GM23338 (cell line): ENCODE data around the gene C11orf24. TPM values are rescaled to one million over a fixed set of nuclear protein-coding genes. Genes with fewer than 3 reads are reported as not detected.

Experiments used
- ATAC-seq: fragments of 200-7000 bp; cut with Tn5 transposase; 3 replicates; pipeline ENCODE4 v1.9.1; 2020
- DNase-seq: peaks from one replicate; pipeline ENCODE4 v3.0.0-alpha.2; 2015; ENCODE audit warnings: low spot score
- H2AFZ ChIP-seq: fragments of 200-600 bp; sonication (generic); 2 replicates; pipeline ENCODE4 v1.8.0; 2016; ENCODE audit warnings: antibody characterized with exemption, mild to moderate bottlenecking, moderate library complexity
- H3F3A ChIP-seq: fragments of 200-600 bp; sonication (generic); replicated peaks from 2 replicates; pipeline ENCODE4 v1.8.0; 2017; ENCODE audit warnings: antibody characterized with exemption, mixed run types, low read depth
- H3K27ac ChIP-seq: fragments of 200-600 bp; sonication (generic); 2 replicates; pipeline ENCODE4 v1.6.1; 2016; ENCODE audit warnings: low read depth
- H3K27me3 ChIP-seq: fragments of 200-600 bp; sonication (generic); 2 replicates; pipeline ENCODE4 v1.8.0; 2016; ENCODE audit warnings: mild to moderate bottlenecking, mixed run types, moderate library complexity; ENCODE audit not compliant: insufficient read depth
- H3K36me3 ChIP-seq: fragments of 200-600 bp; sonication (generic); 2 replicates; pipeline ENCODE4 v1.8.0; 2016; ENCODE audit warnings: mild to moderate bottlenecking; ENCODE audit not compliant: insufficient read depth
- H3K4me1 ChIP-seq: fragments of 200-600 bp; sonication (generic); 2 replicates; pipeline ENCODE4 v1.8.0; 2016; ENCODE audit warnings: mild to moderate bottlenecking, moderate library complexity; ENCODE audit not compliant: insufficient read depth
- H3K4me2 ChIP-seq: fragments of 200-600 bp; sonication (generic); 2 replicates; pipeline ENCODE4 v1.7.1; 2017; ENCODE audit warnings: mixed run types
- H3K4me3 ChIP-seq: fragments of 200-600 bp; sonication (generic); 2 replicates; pipeline ENCODE4 v1.6.1; 2016; ENCODE audit warnings: mixed run types
- H3K79me2 ChIP-seq: fragments of 200-600 bp; sonication (generic); replicated peaks from 2 replicates; pipeline ENCODE4 v1.8.0; 2017; ENCODE audit warnings: mild to moderate bottlenecking; ENCODE audit not compliant: insufficient read depth
- H3K9me2 ChIP-seq: fragments of 200-600 bp; sonication (generic); 2 replicates; pipeline ENCODE4 v1.8.0; 2017; ENCODE audit not compliant: insufficient read depth
- H4K20me1 ChIP-seq: fragments of 200-600 bp; sonication (generic); replicated peaks from 2 replicates; pipeline ENCODE4 v1.8.0; 2017; ENCODE audit warnings: mild to moderate bottlenecking; ENCODE audit not compliant: insufficient read depth
- H3K27ac Mint-ChIP-seq: 2 replicates; pipeline ENCODE4 v1.8.0; 2020; ENCODE audit warnings: inconsistent platforms, mild to moderate bottlenecking, moderate library complexity, mixed read lengths
- H3K27me3 Mint-ChIP-seq: 3 replicates; pipeline ENCODE4 v1.8.0; 2022; ENCODE audit warnings: low read depth, mild to moderate bottlenecking, moderate library complexity, mixed read lengths, inconsistent platforms; ENCODE audit not compliant: insufficient read depth, poor library complexity
- H3K36me3 Mint-ChIP-seq: 3 replicates; pipeline ENCODE4 v1.8.0; 2021; ENCODE audit warnings: low read depth, mild to moderate bottlenecking, inconsistent platforms, moderate library complexity, mixed read lengths
- H3K4me1 Mint-ChIP-seq: 3 replicates; pipeline ENCODE4 v1.8.0; 2020; ENCODE audit warnings: mild to moderate bottlenecking, inconsistent platforms, mixed read lengths
- H3K4me3 Mint-ChIP-seq: 3 replicates; pipeline ENCODE4 v1.8.0; 2021; ENCODE audit warnings: moderate library complexity, mild to moderate bottlenecking, inconsistent platforms, mixed read lengths
- H3K9me3 Mint-ChIP-seq: 3 replicates; pipeline ENCODE4 v1.8.0; 2020; ENCODE audit warnings: moderate library complexity, mild to moderate bottlenecking, inconsistent platforms, mixed read lengths
- CREB1 ChIP-seq: fragments of 250-450 bp; sonication (Bioruptor Pico); IDR thresholded peaks from 2 replicates; pipeline ENCODE4 v1.5.0; 2020; ENCODE audit warnings: low read depth, mild to moderate bottlenecking, moderate library complexity
- EZH2 ChIP-seq: fragments of 200-600 bp; sonication (generic); IDR thresholded peaks from one replicate; pipeline ENCODE4 v1.8.0; 2017; ENCODE audit warnings: antibody characterized with exemption, mild to moderate bottlenecking, low read depth; ENCODE audit not compliant: unreplicated experiment
- EZH2phosphoT487 ChIP-seq: fragments of 200-600 bp; sonication (generic); IDR thresholded peaks from one replicate; pipeline ENCODE4 v1.8.1; 2018; ENCODE audit warnings: antibody characterized with exemption; ENCODE audit not compliant: unreplicated experiment
- JUNB ChIP-seq: IDR thresholded peaks from one replicate; pipeline ENCODE4 v1.6.1; 2016; ENCODE audit warnings: antibody characterized with exemption; ENCODE audit not compliant: unreplicated experiment
- NANOG ChIP-seq: IDR thresholded peaks from 2 replicates; pipeline ENCODE4 v1.6.1; 2016; ENCODE audit warnings: antibody characterized with exemption, borderline replicate concordance
- POLR2AphosphoS5 ChIP-seq: IDR thresholded peaks from 2 replicates; pipeline ENCODE4 v1.6.1; 2016; ENCODE audit warnings: antibody characterized with exemption, low read depth
- STAT1 ChIP-seq: IDR thresholded peaks from one replicate; pipeline ENCODE4 v1.6.1; 2016; ENCODE audit warnings: antibody characterized with exemption; ENCODE audit not compliant: unreplicated experiment
- ZNF114 ChIP-seq: fragments of 250-450 bp; sonication (Bioruptor Pico); IDR thresholded peaks from 2 replicates; pipeline ENCODE4 v1.5.0; 2020; ENCODE audit warnings: mild to moderate bottlenecking, moderate library complexity
- ZNF331 ChIP-seq: fragments of 250-450 bp; sonication (Bioruptor Pico); IDR thresholded peaks from 2 replicates; pipeline ENCODE4 v1.5.0; 2020; ENCODE audit warnings: low read depth, mild to moderate bottlenecking, moderate library complexity
- polyA plus RNA-seq: library from polyadenylated mRNA; unstranded; fragments of >200 nt; fragmentation: Nextera tagmentation; extraction: Ambion mirVana; gene quantifications from 2 replicates; pipeline ENCODE4 v1.2.1, GENCODE V29; 2016
- total RNA-seq: library from RNA; depleted of rRNA; stranded (reverse); fragments of >200 nt; shearing (Covaris generic); gene quantifications from 2 replicates; pipeline ENCODE4 v1.2.3, GENCODE V29; 2014
- TF ChIP-seq, protein P1 (sequence below): fragments of 250-450 bp; sonication (Bioruptor Pico); IDR thresholded peaks from 2 replicates; pipeline ENCODE4 v1.5.0; 2020; ENCODE audit warnings: mild to moderate bottlenecking, moderate library complexity
- TF ChIP-seq, protein P2 (sequence below): IDR thresholded peaks from one replicate; pipeline ENCODE4 v1.6.1; 2018; ENCODE audit warnings: antibody characterized with exemption; ENCODE audit not compliant: unreplicated experiment
- TF ChIP-seq, protein P3 (sequence below): IDR thresholded peaks from 2 replicates; pipeline ENCODE4 v1.6.1; 2016; ENCODE audit warnings: antibody characterized with exemption
- TF ChIP-seq, protein P4 (sequence below), 2 experiments: fragments of 200-600 bp in 1 of 2; sonication (generic) in 1 of 2; conservative IDR thresholded peaks; 2 replicates each; pipeline versions ENCODE4 v1.5.1 to v1.6.1; 2016 to 2017; ENCODE audit warnings: antibody characterized with exemption in 2 of 2, low read depth in 2 of 2, mild to moderate bottlenecking in 2 of 2, moderate library complexity in 1 of 2

C11orf24 gene
- total and polyA plus RNA-seq, 2 experiments from 2014 or later, result 49.8 to 57.5 TPM

DNA sequence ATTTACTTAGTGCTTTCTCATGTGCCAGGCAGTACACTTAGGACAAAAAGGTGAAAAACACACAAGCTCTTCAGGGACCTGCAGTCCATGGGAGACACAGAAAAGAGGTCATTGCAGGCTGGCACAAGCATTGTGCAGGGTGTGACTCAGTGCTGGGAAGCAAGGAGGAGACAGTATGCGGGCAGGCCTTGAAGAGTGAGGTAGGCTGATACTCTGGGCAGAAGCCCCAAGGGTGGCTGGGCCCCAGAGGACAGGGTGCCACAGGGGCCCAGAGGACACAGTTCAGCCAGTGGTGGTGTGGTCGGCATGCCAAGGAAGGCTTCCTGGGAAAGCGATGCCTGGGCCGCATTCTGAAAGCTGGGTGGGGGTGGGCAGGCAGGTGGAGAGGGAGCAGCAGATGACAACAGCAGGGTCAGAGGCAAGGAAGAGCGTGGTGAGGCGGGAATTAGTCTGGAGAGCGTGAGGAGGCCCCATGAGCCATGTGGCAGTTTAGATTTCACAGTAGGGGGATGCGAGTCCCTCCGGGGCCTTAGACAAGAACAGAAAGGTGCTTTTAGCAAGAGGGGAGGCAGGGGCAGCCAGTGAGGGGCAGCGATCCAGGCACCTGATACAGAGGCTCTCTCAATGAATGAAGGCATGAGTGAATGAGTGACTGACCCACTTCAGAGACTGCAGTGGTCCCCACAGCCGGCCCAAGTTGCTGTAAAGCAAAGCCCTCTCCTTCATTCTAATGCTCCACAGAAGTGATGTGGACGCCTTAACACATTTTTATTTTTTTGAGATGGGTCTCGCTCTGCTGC, 6.8 kb downstream of the C11orf24 start:
- Histone ChIP-seq H3K4me1 (no peaks in the 10 kb centered on the region), H3K27ac (no peak overlapping the region), H3K36me3 (peaks cover 9% of the 10 kb centered on the region; the same call in 1 of the 2 replicates), H3K4me3 (no peak overlapping the region), H3K27me3 (no peaks in the 10 kb centered on the region), H4K20me1 (no peaks in the 10 kb centered on the region; the same call in 1 of the 2 replicates), H3K9me2 (no peaks in the 10 kb centered on the region), H3F3A (0 out of 2 replicates have a peak, but pooled peaks cover 2% of the 10 kb centered on the region), H2AFZ (no peak overlapping the region), H3K4me2 (no peak overlapping the region), H3K79me2 (peaks cover 19% of the 10 kb centered on the region)
- DNase-seq, result no peak
- Mint-ChIP-seq H3K9me3 (no peaks in the 10 kb centered on the region), H3K4me1 (peaks cover 3% of the 10 kb centered on the region; the same call in 2 of the 3 replicates), H3K27me3 (peaks cover 2% of the 10 kb centered on the region), H3K27ac (no peak overlapping the region), H3K4me3 (no peak overlapping the region), H3K36me3 (peaks cover 64% of the 10 kb centered on the region)
- TF ChIP-seq, protein P1, sequence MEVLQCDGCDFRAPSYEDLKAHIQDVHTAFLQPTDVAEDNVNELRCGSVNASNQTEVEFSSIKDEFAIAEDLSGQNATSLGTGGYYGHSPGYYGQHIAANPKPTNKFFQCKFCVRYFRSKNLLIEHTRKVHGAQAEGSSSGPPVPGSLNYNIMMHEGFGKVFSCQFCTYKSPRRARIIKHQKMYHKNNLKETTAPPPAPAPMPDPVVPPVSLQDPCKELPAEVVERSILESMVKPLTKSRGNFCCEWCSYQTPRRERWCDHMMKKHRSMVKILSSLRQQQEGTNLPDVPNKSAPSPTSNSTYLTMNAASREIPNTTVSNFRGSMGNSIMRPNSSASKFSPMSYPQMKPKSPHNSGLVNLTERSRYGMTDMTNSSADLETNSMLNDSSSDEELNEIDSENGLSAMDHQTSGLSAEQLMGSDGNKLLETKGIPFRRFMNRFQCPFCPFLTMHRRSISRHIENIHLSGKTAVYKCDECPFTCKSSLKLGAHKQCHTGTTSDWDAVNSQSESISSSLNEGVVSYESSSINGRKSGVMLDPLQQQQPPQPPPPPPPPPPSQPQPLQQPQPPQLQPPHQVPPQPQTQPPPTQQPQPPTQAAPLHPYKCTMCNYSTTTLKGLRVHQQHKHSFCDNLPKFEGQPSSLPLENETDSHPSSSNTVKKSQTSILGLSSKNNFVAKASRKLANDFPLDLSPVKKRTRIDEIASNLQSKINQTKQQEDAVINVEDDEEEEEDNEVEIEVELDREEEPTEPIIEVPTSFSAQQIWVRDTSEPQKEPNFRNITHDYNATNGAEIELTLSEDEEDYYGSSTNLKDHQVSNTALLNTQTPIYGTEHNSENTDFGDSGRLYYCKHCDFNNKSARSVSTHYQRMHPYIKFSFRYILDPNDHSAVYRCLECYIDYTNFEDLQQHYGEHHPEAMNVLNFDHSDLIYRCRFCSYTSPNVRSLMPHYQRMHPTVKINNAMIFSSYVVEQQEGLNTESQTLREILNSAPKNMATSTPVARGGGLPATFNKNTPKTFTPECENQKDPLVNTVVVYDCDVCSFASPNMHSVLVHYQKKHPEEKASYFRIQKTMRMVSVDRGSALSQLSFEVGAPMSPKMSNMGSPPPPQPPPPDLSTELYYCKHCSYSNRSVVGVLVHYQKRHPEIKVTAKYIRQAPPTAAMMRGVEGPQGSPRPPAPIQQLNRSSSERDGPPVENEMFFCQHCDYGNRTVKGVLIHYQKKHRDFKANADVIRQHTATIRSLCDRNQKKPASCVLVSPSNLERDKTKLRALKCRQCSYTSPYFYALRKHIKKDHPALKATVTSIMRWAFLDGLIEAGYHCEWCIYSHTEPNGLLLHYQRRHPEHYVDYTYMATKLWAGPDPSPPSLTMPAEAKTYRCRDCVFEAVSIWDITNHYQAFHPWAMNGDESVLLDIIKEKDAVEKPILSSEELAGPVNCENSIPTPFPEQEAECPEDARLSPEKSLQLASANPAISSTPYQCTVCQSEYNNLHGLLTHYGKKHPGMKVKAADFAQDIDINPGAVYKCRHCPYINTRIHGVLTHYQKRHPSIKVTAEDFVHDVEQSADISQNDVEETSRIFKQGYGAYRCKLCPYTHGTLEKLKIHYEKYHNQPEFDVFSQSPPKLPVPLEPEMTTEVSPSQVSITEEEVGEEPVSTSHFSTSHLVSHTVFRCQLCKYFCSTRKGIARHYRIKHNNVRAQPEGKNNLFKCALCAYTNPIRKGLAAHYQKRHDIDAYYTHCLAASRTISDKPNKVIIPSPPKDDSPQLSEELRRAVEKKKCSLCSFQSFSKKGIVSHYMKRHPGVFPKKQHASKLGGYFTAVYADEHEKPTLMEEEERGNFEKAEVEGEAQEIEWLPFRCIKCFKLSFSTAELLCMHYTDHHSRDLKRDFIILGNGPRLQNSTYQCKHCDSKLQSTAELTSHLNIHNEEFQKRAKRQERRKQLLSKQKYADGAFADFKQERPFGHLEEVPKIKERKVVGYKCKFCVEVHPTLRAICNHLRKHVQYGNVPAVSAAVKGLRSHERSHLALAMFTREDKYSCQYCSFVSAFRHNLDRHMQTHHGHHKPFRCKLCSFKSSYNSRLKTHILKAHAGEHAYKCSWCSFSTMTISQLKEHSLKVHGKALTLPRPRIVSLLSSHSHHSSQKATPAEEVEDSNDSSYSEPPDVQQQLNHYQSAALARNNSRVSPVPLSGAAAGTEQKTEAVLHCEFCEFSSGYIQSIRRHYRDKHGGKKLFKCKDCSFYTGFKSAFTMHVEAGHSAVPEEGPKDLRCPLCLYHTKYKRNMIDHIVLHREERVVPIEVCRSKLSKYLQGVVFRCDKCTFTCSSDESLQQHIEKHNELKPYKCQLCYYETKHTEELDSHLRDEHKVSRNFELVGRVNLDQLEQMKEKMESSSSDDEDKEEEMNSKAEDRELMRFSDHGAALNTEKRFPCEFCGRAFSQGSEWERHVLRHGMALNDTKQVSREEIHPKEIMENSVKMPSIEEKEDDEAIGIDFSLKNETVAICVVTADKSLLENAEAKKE (CRISPR knock-in tag), result no peak
- TF ChIP-seq ZNF114 (CRISPR knock-in tag), result no peak
- TF ChIP-seq, protein P2, sequence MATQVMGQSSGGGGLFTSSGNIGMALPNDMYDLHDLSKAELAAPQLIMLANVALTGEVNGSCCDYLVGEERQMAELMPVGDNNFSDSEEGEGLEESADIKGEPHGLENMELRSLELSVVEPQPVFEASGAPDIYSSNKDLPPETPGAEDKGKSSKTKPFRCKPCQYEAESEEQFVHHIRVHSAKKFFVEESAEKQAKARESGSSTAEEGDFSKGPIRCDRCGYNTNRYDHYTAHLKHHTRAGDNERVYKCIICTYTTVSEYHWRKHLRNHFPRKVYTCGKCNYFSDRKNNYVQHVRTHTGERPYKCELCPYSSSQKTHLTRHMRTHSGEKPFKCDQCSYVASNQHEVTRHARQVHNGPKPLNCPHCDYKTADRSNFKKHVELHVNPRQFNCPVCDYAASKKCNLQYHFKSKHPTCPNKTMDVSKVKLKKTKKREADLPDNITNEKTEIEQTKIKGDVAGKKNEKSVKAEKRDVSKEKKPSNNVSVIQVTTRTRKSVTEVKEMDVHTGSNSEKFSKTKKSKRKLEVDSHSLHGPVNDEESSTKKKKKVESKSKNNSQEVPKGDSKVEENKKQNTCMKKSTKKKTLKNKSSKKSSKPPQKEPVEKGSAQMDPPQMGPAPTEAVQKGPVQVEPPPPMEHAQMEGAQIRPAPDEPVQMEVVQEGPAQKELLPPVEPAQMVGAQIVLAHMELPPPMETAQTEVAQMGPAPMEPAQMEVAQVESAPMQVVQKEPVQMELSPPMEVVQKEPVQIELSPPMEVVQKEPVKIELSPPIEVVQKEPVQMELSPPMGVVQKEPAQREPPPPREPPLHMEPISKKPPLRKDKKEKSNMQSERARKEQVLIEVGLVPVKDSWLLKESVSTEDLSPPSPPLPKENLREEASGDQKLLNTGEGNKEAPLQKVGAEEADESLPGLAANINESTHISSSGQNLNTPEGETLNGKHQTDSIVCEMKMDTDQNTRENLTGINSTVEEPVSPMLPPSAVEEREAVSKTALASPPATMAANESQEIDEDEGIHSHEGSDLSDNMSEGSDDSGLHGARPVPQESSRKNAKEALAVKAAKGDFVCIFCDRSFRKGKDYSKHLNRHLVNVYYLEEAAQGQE, result no peak
- TF ChIP-seq ZNF331 (CRISPR knock-in tag), result no peak
- TF ChIP-seq, protein P3, sequence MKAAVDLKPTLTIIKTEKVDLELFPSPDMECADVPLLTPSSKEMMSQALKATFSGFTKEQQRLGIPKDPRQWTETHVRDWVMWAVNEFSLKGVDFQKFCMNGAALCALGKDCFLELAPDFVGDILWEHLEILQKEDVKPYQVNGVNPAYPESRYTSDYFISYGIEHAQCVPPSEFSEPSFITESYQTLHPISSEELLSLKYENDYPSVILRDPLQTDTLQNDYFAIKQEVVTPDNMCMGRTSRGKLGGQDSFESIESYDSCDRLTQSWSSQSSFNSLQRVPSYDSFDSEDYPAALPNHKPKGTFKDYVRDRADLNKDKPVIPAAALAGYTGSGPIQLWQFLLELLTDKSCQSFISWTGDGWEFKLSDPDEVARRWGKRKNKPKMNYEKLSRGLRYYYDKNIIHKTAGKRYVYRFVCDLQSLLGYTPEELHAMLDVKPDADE, result no peak
- TF ChIP-seq NANOG, result no peak
- no peak for TF ChIP-seq CREB1 (CRISPR knock-in tag)
- no peak for TF ChIP-seq EZH2phosphoT487
- no peak for TF ChIP-seq POLR2AphosphoS5
- no peak for TF ChIP-seq EZH2
- no peak for TF ChIP-seq JUNB
- TF ChIP-seq, protein P4, sequence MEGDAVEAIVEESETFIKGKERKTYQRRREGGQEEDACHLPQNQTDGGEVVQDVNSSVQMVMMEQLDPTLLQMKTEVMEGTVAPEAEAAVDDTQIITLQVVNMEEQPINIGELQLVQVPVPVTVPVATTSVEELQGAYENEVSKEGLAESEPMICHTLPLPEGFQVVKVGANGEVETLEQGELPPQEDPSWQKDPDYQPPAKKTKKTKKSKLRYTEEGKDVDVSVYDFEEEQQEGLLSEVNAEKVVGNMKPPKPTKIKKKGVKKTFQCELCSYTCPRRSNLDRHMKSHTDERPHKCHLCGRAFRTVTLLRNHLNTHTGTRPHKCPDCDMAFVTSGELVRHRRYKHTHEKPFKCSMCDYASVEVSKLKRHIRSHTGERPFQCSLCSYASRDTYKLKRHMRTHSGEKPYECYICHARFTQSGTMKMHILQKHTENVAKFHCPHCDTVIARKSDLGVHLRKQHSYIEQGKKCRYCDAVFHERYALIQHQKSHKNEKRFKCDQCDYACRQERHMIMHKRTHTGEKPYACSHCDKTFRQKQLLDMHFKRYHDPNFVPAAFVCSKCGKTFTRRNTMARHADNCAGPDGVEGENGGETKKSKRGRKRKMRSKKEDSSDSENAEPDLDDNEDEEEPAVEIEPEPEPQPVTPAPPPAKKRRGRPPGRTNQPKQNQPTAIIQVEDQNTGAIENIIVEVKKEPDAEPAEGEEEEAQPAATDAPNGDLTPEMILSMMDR (conservative IDR thresholded peaks at IDR 0.05; ENCODE audit: low read depth in 2 of 2), result no peak
- no peak for TF ChIP-seq STAT1
- no peak for ATAC-seq
